Measurements from ENCODE around the gene TRPC4.

The TRPC4 gene

GRCh38 chr13:37716420-37717195 lies 153.0 kb downstream of the TRPC4 start:
- DNase-seq (ENCODE audit: low read depth) = no peak

- no peak for DNase-seq (ENCODE audit: low read depth)
These were observed 154.0 kb downstream of the TRPC4 start for GRCh38 chr13:37715606-37716015.

- DNase-seq (ENCODE audit: low read depth) = no peak
These were observed 160.3 kb downstream of the TRPC4 start for GRCh38 chr13:37709318-37709717.

GRCh38 chr13:37707739-37708500 lies 161.7 kb downstream of the TRPC4 start:
- no peak for DNase-seq (ENCODE audit: low read depth)

- DNase-seq (ENCODE audit: low read depth) = no peak
These were observed 163.5 kb downstream of the TRPC4 start for GRCh38 chr13:37706041-37706440.

- DNase-seq (ENCODE audit: low read depth) = no peak
These were observed 167.6 kb downstream of the TRPC4 start for GRCh38 chr13:37701972-37702371.

- DNase-seq (ENCODE audit: low read depth) = no peak
These were observed 168.3 kb downstream of the TRPC4 start for GRCh38 chr13:37701306-37701705.

GRCh38 chr13:37700887-37701286 lies 168.7 kb downstream of the TRPC4 start:
- no peak for DNase-seq (ENCODE audit: low read depth)

GRCh38 chr13:37695200-37695599 lies 174.4 kb downstream of the TRPC4 start:
- DNase-seq (ENCODE audit: low read depth) = no peak

- DNase-seq (ENCODE audit: low read depth) = no peak
These were observed 179.2 kb downstream of the TRPC4 start for GRCh38 chr13:37690361-37690760.

- DNase-seq (ENCODE audit: low read depth) = no peak
These were observed 183.1 kb downstream of the TRPC4 start for GRCh38 chr13:37686501-37686900.

GRCh38 chr13:37685206-37685605 lies 184.4 kb downstream of the TRPC4 start:
- DNase-seq (ENCODE audit: low read depth) = no peak

- no peak for DNase-seq (ENCODE audit: low read depth)
These were observed 187.1 kb downstream of the TRPC4 start for GRCh38 chr13:37682496-37682895.

GRCh38 chr13:37681281-37682032 lies 188.1 kb downstream of the TRPC4 start:
- no peak for DNase-seq (ENCODE audit: low read depth)

- DNase-seq (ENCODE audit: low read depth) = no peak
These were observed 189.4 kb downstream of the TRPC4 start for GRCh38 chr13:37680137-37680536.

GRCh38 chr13:37679043-37679442 lies 190.5 kb downstream of the TRPC4 start:
- DNase-seq (ENCODE audit: low read depth) = no peak

- no peak for DNase-seq (ENCODE audit: low read depth)
These were observed 199.7 kb downstream of the TRPC4 start for GRCh38 chr13:37669845-37670244.

GRCh38 chr13:37667702-37668101 lies 201.9 kb downstream of the TRPC4 start:
- DNase-seq (ENCODE audit: low read depth) = no peak

- DNase-seq (ENCODE audit: low read depth) = no peak
These were observed 203.5 kb downstream of the TRPC4 start for GRCh38 chr13:37666036-37666435.

- no peak for DNase-seq (ENCODE audit: low read depth)
These were observed 204.2 kb downstream of the TRPC4 start for GRCh38 chr13:37665420-37665819.

GRCh38 chr13:37663724-37664123 lies 205.8 kb downstream of the TRPC4 start:
- DNase-seq (ENCODE audit: low read depth) = no peak

- no peak for DNase-seq (ENCODE audit: low read depth)
These were observed 206.9 kb downstream of the TRPC4 start for GRCh38 chr13:37662624-37663023.

- no peak for DNase-seq (ENCODE audit: low read depth)
These were observed 211.6 kb downstream of the TRPC4 start for GRCh38 chr13:37657956-37658355.
